ENCODE data around the gene UNC45A. TPM values are rescaled to one million over a fixed set of nuclear protein-coding genes. Genes with fewer than 3 reads are reported as not detected.
"Not testable (repeated sequence)": the region's sequence is repeated elsewhere in the genome, so short reads cannot be mapped to it uniquely, and the experiment has no call there.

UNC45A gene, protein sequence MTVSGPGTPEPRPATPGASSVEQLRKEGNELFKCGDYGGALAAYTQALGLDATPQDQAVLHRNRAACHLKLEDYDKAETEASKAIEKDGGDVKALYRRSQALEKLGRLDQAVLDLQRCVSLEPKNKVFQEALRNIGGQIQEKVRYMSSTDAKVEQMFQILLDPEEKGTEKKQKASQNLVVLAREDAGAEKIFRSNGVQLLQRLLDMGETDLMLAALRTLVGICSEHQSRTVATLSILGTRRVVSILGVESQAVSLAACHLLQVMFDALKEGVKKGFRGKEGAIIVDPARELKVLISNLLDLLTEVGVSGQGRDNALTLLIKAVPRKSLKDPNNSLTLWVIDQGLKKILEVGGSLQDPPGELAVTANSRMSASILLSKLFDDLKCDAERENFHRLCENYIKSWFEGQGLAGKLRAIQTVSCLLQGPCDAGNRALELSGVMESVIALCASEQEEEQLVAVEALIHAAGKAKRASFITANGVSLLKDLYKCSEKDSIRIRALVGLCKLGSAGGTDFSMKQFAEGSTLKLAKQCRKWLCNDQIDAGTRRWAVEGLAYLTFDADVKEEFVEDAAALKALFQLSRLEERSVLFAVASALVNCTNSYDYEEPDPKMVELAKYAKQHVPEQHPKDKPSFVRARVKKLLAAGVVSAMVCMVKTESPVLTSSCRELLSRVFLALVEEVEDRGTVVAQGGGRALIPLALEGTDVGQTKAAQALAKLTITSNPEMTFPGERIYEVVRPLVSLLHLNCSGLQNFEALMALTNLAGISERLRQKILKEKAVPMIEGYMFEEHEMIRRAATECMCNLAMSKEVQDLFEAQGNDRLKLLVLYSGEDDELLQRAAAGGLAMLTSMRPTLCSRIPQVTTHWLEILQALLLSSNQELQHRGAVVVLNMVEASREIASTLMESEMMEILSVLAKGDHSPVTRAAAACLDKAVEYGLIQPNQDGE
- total RNA-seq (ENCODE audit: insufficient read depth, low replicate concordance): 56.1 TPM

GRCh38 chr15:90934949-90935751 is at the start of gene UNC45A:
UNC45A (plus strand) TSS chr15:90935285; CDS start chr15:90935325, 40 bp downstream.
- peak; percentile 95 for DNase-seq (ENCODE audit: low spot score)

DNA sequence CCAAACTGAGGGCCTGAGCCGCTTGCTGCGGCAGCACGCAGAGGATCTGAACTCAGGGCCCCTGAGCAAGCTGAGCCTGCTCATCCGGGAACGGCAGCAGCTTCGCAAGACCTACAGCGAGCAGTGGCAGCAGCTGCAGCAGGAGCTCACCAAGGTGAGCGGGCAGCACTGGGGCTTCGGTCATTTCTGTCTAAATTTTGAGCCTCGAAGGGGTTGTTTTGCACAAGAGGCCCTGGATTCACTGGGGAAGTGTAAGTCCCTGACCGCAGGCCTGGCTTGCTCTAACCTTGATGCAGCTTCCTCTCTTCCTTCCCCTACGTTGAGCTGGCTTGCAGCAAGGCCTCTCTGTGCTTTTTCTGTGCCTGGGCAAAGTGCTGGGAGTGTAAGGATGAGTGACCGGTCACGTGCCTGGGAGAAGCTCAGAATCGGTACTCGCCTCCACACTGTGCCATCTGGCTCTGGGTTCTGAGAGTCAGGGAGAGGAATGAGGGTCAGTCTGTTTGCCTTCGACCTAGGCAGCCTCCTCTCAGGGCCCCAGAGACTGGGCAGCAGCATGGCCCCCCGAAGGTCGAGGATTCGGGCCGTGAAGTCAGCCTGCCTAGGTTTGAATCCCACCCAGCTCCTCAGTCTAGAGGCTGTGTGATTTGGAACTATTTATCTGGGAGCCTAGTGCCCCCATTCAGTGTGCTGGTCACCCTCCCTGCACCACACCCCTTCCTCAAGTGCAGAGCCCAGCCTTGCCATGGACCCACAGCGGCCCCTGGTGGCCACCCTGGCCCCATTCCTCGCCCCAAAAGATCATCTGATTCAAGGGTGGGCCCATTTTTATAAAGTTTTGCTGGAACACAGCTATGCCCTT is 49.4 kb upstream of the UNC45A start:
- DNase-seq (ENCODE audit: low spot score): peak; percentile 72

- no peak for DNase-seq (ENCODE audit: low spot score)
These were observed 48.8 kb upstream of the UNC45A start for GRCh38 chr15:90886291-90886614.

DNA sequence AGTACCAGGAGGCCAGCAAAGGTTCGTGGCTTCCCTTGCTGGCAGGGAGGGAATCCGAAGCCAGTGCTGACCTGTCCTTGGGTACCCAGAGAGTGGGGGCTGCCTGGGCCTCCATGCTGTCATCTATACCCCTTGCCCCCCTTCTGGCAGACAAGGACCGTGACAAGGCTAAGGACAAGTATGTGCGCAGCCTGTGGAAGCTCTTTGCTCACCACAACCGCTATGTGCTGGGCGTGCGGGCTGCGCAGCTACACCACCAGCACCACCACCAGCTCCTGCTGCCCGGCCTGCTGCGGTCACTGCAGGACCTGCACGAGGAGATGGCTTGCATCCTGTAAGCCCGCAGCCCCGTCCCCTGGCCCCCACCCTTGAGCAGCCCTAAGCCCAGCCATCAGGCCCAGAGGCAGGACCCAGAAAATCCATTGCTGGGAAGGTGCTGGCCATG is 48.0 kb upstream of the UNC45A start:
- no peak for DNase-seq (ENCODE audit: low spot score)

DNA sequence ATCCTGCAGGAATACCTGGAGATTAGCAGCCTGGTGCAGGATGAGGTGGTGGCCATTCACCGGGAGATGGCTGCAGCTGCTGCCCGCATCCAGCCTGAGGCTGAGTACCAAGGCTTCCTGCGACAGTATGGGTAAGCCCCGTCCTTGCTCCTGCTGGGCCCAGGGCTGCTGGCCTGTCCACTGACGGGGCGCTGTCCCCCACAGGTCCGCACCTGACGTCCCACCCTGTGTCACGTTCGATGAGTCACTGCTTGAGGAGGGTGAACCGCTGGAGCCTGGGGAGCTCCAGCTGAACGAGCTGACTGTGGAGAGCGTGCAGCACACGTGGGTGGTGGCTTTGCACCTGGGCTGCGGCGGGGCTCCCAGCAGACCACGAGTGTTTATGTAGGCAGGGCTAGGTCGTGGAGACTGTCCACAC is 45.8 kb upstream of the UNC45A start:
- DNase-seq (ENCODE audit: low spot score): no peak

DNA sequence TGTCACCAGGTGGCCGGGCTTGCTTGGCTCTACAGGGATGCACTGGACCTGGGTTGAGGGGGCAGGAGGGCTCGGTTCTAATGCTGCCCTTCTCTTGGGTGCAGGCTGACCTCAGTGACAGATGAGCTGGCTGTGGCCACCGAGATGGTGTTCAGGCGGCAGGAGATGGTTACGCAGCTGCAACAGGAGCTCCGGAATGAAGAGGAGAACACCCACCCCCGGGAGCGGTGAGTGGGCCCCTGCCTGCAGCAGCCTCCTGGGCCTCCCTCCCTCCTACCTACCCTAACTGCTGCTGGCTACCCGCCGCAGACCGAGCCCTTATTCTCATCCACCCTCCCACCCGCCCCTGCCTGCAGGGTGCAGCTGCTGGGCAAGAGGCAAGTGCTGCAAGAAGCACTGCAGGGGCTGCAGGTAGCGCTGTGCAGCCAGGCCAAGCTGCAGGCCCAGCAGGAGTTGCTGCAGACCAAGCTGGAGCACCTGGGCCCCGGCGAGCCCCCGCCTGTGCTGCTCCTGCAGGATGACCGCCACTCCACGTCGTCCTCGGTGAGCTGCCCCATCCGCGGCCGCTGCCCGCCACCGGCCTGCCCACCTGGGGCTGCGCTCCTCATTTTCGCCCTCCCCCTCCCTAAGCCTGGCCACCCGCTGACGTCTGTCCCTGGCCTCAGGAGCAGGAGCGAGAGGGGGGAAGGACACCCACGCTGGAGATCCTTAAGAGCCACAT is 45.2 kb upstream of the UNC45A start:
- no peak for DNase-seq (ENCODE audit: low spot score)

DNA sequence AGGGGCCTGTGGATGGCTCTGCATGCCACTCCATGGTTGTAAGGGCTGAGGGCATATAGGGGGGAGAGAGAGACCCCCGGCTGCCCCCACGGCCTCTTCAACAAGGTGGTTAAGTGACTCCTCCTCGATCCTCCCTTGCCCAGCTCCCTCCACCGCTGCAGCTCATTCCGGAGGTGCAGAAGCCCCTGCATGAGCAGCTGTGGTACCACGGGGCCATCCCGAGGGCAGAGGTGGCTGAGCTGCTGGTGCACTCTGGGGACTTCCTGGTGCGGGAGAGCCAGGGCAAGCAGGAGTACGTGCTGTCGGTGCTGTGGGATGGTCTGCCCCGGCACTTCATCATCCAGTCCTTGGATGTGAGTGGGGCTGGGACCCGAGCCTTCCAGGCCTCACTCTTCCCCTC is 44.2 kb upstream of the UNC45A start:
- no peak for DNase-seq (ENCODE audit: low spot score)

GRCh38 chr15:90891346-90891949 is 43.6 kb upstream of the UNC45A start:
- no peak for DNase-seq (ENCODE audit: low spot score)

DNA sequence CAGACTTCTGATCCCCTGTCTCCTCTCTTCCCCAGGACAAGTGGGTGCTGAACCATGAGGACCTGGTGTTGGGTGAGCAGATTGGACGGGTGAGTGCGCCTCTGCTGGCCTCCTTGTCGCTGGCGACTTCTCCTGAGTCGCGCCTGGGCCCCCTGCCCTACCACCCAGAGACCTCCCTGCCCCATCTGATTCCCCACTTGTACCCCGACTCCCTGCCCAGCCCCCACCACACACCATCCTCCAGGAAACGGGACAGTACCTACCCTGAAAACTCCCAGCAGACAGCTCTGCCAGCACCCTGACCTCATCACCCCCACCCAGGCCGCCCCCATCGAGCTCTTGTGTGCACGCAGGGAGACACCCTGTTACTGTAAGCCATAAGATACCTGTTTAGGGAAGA is 43.1 kb upstream of the UNC45A start:
- no peak for DNase-seq (ENCODE audit: low spot score)

GRCh38 chr15:90892498-90893174 is 42.4 kb upstream of the UNC45A start:
- DNase-seq (ENCODE audit: low spot score): no peak

DNA sequence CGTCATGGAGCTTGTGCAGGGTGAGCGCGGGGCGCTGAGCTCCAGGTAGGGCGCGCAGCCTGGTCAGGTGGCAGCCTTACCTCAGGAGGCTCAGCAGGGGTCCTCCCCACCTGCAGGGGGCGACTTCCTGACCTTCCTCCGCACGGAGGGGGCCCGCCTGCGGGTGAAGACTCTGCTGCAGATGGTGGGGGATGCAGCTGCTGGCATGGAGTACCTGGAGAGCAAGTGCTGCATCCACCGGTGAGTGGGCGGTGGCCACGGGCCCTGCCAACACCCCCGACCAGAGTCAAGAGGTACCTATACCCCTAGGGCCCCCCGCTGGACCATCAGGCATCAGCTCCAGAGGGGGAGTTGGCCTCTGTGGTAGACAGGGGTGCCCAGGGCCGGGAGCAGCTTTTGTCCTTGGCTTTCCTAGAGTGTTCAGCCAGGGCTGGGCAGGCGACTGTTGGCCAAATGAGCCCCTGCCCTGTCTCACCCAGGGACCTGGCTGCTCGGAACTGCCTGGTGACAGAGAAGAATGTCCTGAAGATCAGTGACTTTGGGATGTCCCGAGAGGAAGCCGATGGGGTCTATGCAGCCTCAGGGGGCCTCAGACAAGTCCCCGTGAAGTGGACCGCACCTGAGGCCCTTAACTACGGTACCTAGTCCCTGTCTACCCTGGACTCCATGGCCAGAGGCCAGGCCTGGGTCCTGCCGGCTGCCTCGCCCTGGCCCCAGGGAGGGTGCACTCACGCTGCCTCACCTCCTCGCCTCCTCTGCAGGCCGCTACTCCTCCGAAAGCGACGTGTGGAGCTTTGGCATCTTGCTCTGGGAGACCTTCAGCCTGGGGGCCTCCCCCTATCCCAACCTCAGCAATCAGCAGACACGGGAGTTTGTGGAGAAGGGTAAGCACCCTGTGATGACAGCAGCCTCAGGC is 41.7 kb upstream of the UNC45A start:
- no peak for DNase-seq (ENCODE audit: low spot score)

DNA sequence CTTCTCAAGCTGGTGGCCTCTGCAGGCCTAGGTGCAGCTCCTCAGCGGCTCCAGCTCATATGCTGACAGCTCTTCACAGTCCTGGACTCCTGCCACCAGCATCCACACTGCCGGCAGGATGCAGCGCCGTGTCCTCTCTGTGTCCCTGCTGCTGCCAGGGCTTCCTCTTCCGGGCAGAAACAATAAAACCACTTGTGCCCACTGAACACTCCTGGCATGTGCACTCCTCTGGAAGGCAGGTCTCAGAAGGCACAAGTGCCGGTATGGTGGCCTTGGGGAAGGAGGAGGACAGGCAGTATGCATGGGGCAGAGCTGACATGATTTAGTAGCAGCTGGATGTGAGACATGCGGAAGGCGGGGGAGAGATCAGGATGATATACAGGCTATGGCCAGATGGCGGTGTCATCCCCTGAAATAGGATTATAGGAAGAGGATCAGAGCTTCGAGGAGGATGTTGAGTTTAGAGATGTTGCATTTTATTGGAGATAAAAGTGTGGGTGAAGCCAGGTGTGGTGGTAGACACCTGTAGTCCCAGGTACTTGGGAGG is 39.4 kb upstream of the UNC45A start:
- no peak for DNase-seq (ENCODE audit: low spot score)

GRCh38 chr15:90897131-90897655 is 37.9 kb upstream of the UNC45A start:
- DNase-seq (ENCODE audit: low spot score): not testable (repeated sequence)

GRCh38 chr15:90901175-90902039 is 33.7 kb upstream of the UNC45A start:
- peak; percentile 25 for DNase-seq (ENCODE audit: low spot score)

DNA sequence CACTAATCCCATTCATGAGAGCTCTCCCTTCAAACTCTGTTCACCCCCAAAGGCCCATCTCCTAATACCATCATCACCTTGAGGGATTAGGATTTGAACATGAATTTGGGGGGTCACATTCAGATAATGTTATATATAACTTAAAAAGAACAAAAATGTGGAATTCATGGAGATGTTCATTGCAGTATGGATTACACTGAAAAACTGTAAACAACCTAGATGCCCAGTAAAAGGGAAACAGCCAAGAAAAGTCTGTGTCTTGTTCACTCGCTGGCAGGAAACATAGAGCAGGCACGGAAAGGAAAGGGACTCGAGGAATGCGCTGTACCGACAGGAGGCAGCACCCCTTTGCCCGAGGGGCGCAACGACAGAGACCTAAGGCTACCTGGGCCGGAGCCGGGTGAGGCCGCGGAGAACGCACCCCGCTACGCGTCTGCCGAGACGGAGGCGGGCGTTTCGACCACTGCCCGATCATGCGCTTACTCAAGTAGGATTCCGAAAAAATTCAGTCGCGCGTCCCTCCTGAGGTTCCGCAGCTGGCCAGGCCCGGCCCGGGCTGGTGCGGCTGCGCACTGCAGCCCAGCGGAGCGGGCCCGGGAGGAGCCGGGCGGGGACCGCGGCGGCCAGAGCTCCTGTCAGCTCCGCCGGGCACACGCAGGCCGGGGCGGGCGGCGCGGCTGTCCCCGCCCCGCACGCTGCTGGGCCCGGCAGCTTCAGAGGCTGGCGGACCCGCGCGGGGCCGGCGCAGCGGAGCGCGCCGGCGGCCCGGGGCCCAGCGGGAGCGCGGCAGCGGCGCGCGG is 32.8 kb upstream of the UNC45A start:
- peak; percentile 90 for DNase-seq (ENCODE audit: low spot score)
